Left cardiac atrium (tissue), 4 donors: ENCODE measurements around the gene GNMT. TPM values are rescaled to one million over a fixed set of nuclear protein-coding genes. Genes with fewer than 3 reads are reported as not detected.

Experiments
- ATAC-seq, 2 donors: fragments of 200-7000 bp; cut with Tn5 transposase; one replicate each; pipeline ENCODE4 v1.9.1; 2020; ENCODE audit warnings: mild to moderate bottlenecking in 2 of 2, moderate library complexity in 2 of 2
- DNase-seq: peaks from one replicate; pipeline ENCODE4 v3.0.0-alpha.2; 2020
- intact Hi-C, 2 donors: fragments of 100-400 bp; cut with DNase I; formaldehyde crosslinking; loops; one replicate each; pipeline versions ENCODE4 v1.14.1 to v1.15.1; 2022 to 2023
- total RNA-seq, 2 donors: library from RNA; stranded (reverse); fragmentation: NEBNext Ultra II Directional; extraction: Animal tissue kit (Norgen Biotek cat#: 25700); gene quantifications; one replicate each; pipeline ENCODE4 v1.2.1, GENCODE V29; 2021
- donor health status: DM: no; HTN: yes; CAD: no.
- donor health status: DM: no; HTN: yes; CAD: no; lungs with severe emphysema.
- donor health status: DM: yes; HTN: yes; CAD: no.
- donor health status: Dilated cardiomyopathy.

GNMT gene
- total RNA-seq, 2 donors from 2014 or later: 0.41 to 0.63 TPM

GRCh38 chr6:42969431-42969830, 8.9 kb downstream of the GNMT start:
- ATAC-seq (no peak), DNase-seq (no peak)

GRCh38 chr6:42969934-42970333, 9.4 kb downstream of the GNMT start:
- ATAC-seq (no peak), DNase-seq (no peak)
- intact Hi-C loops: no loop called here

More at GRCh38 chr6:42969431-42969830, 8.9 kb downstream of the GNMT start:
- intact Hi-C loops: no loop called here

- intact Hi-C loops: no loop called here
- ATAC-seq (peak in 1 of 2 donors; percentile 35), DNase-seq (no peak)
Measured at GRCh38 chr6:42970871-42971612, 10.5 kb downstream of the GNMT start.

- DNase-seq: no peak
- no peak for ATAC-seq
- intact Hi-C loops: no loop called here
Measured at GRCh38 chr6:42971746-42972327, 11.3 kb downstream of the GNMT start.

DNA sequence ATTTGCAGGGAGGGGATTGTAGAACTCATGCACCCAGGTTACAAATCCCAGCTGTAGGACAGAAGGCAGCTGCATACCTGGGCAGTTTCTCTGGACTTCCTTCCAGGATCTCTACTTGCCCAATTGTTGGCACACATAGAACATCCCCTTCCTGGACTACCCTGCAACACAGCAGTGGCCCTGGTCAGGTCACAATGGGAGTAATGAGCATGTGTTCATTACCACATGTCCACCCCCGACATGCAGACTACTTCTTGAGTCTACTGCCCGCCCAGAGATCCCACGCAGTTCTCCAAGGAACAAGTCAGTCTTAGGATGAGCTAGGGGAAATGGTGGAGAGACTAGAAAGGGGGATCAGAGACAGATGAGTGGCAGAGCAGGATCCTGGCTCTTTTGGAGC, 13.4 kb downstream of the GNMT start:
- intact Hi-C loops: no loop called here
- ATAC-seq: no peak

DNA sequence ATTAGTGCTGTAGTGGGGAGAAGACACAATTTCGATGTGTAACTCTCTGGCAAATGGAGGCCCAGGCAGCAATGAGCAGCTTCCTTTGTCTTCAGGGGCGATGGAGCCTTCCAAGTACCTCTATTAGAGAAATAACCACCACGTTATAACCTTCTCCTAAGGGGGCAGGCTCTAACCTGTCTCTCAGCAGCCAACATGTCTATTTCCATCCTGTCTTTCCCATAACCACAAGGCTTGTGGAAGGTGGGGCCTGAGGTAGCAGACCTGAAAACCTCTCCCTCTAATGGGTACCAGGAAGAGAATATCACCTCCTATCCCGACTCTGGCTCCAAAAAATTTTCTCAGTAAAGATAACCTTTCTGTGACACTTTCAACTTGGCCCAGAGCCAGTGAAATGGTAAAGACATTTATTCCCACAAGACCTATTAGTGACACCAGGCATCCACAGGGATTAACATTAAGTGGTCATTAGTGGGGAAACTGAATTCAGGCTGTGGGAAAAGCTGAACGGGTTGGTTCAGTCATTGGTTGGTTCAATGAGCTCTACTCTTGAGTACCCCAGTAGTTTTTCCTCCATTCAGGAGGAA, 14.5 kb downstream of the GNMT start:
- DNase-seq (no peak), ATAC-seq (no peak)
- intact Hi-C loops: no loop called here

More for the DNA sequence above, 13.4 kb downstream of the GNMT start:
- no peak for DNase-seq

DNA sequence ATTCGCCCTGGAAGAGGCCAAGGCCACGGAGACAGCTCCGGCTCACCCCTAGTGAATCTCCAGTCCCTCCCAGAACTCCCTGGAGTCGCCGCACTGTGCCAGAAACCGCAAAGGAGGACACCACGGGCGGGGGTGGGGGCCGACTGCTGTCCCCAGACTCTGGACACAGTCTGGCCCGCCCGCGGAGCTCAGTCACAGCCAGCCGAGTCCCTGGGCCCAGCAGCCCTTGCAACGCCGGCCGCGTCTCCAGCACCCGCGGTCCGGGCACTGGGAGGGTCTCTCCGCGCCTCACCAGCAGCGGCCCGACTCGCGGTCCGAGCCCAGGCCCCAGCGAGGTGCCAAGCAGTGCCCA, 17.9 kb downstream of the GNMT start:
- DNase-seq: peak; percentile 38
- peak; percentile 47 to 56 for ATAC-seq
- intact Hi-C loops: no loop called here

GRCh38 chr6:42978839-42979522, 18.4 kb downstream of the GNMT start, which contains the start of gene PEX6:
Gene PEX6, minus strand, starts transcription at chr6:42979181. Its CDS starts 31 bp downstream, at chr6:42979150.
- peak; percentile 96 to 97 for ATAC-seq
- DNase-seq: peak; percentile 96
- intact Hi-C loops: no loop called here

GRCh38 chr6:42979523-42980177, 19.1 kb downstream of the GNMT start:
- intact Hi-C loops: loop anchor here in 1 of 2 donors (5.0 kb wide), 1 partner anchor 47 kb away; no protein-coding TSS in a partner anchor
- DNase-seq: no peak
- peak; percentile 1 to 3 for ATAC-seq

DNA sequence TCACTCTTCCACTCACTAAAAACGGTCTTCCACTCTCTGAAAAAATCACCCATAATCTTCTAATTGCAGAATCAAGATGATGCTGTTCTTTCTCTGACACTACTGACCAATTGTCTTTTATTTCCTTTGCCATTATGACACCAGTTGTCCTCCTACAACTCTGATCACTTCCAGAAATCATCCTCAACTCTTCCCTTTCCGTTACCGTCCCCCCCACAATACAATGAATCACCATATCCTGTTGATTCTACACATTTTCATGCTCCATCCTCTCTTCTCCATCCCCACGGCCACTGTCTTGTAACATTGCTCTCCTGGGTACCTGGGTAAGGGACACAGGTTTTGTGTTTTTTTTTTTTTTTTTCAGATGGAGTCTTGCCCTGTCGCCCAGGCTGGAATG, 21.3 kb downstream of the GNMT start:
- intact Hi-C loops: loop anchor here in 1 of 2 donors (5.0 kb wide), 1 partner anchor 50 kb away; no protein-coding TSS in a partner anchor
- ATAC-seq (no peak), DNase-seq (no peak)

- peak; percentile 98 for DNase-seq
- ATAC-seq: peak; percentile 96 to 97
- intact Hi-C loops: loop anchor here in 1 of 2 donors (5.0 kb wide), 1 partner anchor 52 kb away; no protein-coding TSS in a partner anchor
Measured at GRCh38 chr6:42984001-42984923, 23.7 kb downstream of the GNMT start, which contains the start of gene PPP2R5D. Gene PPP2R5D, plus strand, starts transcription at chr6:42984570. Its CDS starts 108 bp downstream, at chr6:42984678.

- ATAC-seq (peak; percentile 8 to 16), DNase-seq (no peak)
- intact Hi-C loops: loop anchor here in 1 of 2 donors (5.0 kb wide), 1 partner anchor 53 kb away; no protein-coding TSS in a partner anchor
Measured at GRCh38 chr6:42984924-42985475, 24.4 kb downstream of the GNMT start.

DNA sequence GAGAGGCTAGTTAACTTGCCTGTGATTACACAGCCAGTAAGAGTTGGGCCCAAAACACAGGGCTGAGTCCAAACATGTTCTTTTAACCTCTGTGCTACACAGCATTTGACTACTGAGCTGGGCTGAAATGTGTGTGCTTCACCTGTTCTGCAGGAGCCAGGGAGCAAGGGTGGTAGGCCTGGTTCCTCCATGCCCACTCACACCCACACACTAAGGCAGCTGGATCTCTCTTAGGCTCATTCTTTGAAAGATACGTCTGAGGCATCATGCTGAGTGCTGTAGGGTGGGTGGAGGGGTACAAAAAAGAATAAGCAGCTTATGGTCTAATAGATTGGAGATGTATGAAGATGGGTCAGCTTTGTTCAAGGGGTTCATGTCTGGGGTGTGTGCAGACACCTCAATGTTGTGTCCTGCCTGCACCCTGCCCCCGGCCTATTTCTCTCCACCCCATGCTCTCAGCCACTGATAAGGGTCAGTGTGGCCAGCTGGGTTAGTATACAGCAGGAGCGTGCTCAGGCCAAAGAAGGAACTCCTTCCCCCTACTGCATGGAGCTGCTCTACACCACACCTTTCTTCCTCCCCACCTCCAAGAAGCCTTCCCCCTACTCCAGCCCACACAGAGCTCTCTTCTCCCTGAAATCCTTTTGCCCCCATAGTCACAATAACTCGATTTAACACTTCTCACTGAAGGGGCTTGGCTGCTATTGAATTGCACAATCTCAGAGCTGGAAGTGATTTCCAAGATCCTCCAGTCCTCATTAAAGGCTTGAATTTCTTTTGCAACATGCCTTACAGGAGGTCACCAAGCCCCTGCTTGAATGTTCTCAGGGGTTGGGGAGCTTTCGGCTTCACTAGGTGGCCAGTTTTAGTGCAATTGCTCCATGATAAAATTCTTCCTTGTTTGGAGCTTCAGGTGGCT, 27.2 kb downstream of the GNMT start:
- intact Hi-C loops: no loop called here
- DNase-seq (no peak), ATAC-seq (no peak)

DNA sequence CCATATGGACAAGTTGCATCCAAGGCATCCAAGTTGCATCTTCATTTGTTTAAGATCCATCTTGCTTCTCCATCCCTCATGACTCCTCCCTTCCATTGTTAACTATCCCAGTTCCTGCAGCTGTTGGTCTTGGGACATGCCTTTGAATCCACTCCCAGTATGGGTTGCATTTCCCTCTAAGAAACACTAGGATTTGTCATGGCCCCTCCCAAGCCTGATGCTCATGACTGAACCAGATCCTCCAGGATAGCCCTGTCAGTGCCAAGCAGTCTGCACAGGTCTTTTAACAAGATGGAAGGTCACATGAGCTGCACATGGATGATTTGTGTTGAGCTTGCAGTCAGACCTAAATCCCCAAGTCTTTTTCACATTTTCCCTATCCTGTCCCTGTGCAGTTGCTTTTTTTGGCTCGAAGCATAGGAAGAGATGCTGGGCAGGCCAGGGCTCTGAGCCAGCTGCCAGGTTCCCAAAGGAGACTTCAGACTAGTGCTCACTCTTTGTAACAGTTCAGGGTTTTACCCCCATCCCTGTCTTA, 28.0 kb downstream of the GNMT start:
- intact Hi-C loops: no loop called here
- no peak for DNase-seq
- ATAC-seq: no peak

GRCh38 chr6:42989923-42990322, 29.4 kb downstream of the GNMT start:
- intact Hi-C loops: no loop called here
- no peak for ATAC-seq
- no peak for DNase-seq

DNA sequence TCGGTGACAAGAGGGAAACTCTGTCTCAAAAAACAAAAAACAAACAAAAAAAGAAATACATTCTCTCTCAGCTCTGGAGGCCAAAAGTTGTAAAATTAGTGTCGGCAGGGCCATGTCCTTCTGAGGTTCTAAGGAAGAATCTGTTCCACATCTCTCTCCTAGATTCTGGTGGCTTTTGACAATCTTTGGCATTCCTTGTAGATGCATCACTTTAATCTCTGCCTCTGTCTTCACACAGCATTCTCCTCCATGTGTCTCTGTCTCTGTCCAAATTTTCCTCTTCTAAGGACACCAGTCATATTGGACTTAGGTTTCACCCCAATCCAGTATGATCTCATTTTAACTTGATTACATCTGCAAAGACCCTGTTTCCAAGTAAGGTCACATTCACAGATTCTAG, 32.9 kb downstream of the GNMT start:
- no peak for DNase-seq
- ATAC-seq: no peak
- intact Hi-C loops: no loop called here
